Neural cell (in vitro differentiated cells): ENCODE measurements around the gene KCNK6. TPM values are rescaled to one million over a fixed set of nuclear protein-coding genes. Genes with fewer than 3 reads are reported as not detected.

Source experiments
- H2AFZ ChIP-seq: fragments of 200-600, 300-800 bp; sonication (generic), shearing (Covaris generic); 2 replicates; pipeline ENCODE4 v1.6.0; 2014; ENCODE audit warnings: low read depth, mild to moderate bottlenecking, antibody characterized with exemption, low read length, moderate library complexity
- H3F3A ChIP-seq: fragments of 200-600 bp; shearing (Covaris generic); 2 replicates; pipeline ENCODE4 v1.6.1; 2016; ENCODE audit warnings: mild to moderate bottlenecking, moderate library complexity, mixed read lengths, antibody characterized with exemption, low read length; ENCODE audit not compliant: insufficient read depth, poor library complexity, severe bottlenecking
- H3K27ac ChIP-seq: fragments of 200-600, 300-800 bp; sonication (generic), shearing (Covaris generic); 2 replicates; pipeline ENCODE4 v1.5.1; 2014; ENCODE audit warnings: mild to moderate bottlenecking, low read length, moderate library complexity
- H3K27me3 ChIP-seq: fragments of 300-800, 200-600 bp; sonication (generic), shearing (Covaris generic); 2 replicates; pipeline ENCODE4 v1.6.0; 2014; ENCODE audit warnings: mild to moderate bottlenecking, low read depth, low read length, moderate library complexity; ENCODE audit not compliant: insufficient read depth
- H3K36me3 ChIP-seq: fragments of 300-800, 200-600 bp; sonication (generic), shearing (Covaris generic); 2 replicates; pipeline ENCODE4 v1.5.1; 2014; ENCODE audit warnings: mild to moderate bottlenecking, antibody characterized with exemption, low read length, moderate library complexity; ENCODE audit not compliant: insufficient read depth
- H3K4me2 ChIP-seq: fragments of 300-800, 200-600 bp; sonication (generic), shearing (Covaris generic); 2 replicates; pipeline ENCODE4 v1.6.0; 2014; ENCODE audit warnings: mild to moderate bottlenecking, low read length
- H3K4me3 ChIP-seq: fragments of 300-800, 200-600 bp; sonication (generic), shearing (Covaris generic); 2 replicates; pipeline ENCODE4 v1.5.1; 2014; ENCODE audit warnings: mild to moderate bottlenecking, low read length, moderate library complexity
- H3K79me2 ChIP-seq: fragments of 200-600 bp; shearing (Covaris generic); replicated peaks from 2 replicates; pipeline ENCODE4 v1.6.0; 2014; ENCODE audit warnings: mild to moderate bottlenecking, low read length, moderate library complexity; ENCODE audit not compliant: insufficient read depth
- H3K9ac ChIP-seq: fragments of 300-800, 200-600 bp; sonication (generic), shearing (Covaris generic); 2 replicates; pipeline ENCODE4 v1.6.1; 2016; ENCODE audit warnings: mild to moderate bottlenecking, low read length, mixed read lengths
- H3K9me2 ChIP-seq: fragments of 200-600 bp; shearing (Covaris generic); 2 replicates; pipeline ENCODE4 v1.6.1; 2016; ENCODE audit warnings: mild to moderate bottlenecking, low read length, mixed read lengths; ENCODE audit not compliant: insufficient read depth
- H3K9me3 ChIP-seq: fragments of 200-600, 300-800 bp; sonication (generic), shearing (Covaris generic); 2 replicates; pipeline ENCODE4 v1.6.1; 2016; ENCODE audit warnings: mild to moderate bottlenecking, mixed run types, low read length, moderate library complexity, mixed read lengths
- H4K20me1 ChIP-seq: fragments of 200-600 bp; shearing (Covaris generic); 2 replicates; pipeline ENCODE4 v1.6.1; 2016; ENCODE audit warnings: mild to moderate bottlenecking, mixed run types; ENCODE audit not compliant: insufficient read depth
- EP300 ChIP-seq: fragments of 450-650 bp; conservative IDR thresholded peaks from 2 replicates; pipeline ENCODE4 v1.6.1; 2014; ENCODE audit warnings: antibody characterized with exemption, mild to moderate bottlenecking, moderate library complexity; ENCODE audit not compliant: poor library complexity, severe bottlenecking
- MXI1 ChIP-seq: fragments of 450-650 bp; conservative IDR thresholded peaks from 2 replicates; pipeline ENCODE4 v1.6.1; 2014; ENCODE audit warnings: antibody characterized with exemption, mild to moderate bottlenecking; ENCODE audit not compliant: poor library complexity, severe bottlenecking
- REST ChIP-seq: IDR thresholded peaks from 2 replicates; pipeline ENCODE4 v1.6.1; 2012; ENCODE audit warnings: borderline replicate concordance
- SMC3 ChIP-seq: fragments of 450-650 bp; conservative IDR thresholded peaks from 2 replicates; pipeline ENCODE4 v1.6.1; 2014; ENCODE audit warnings: antibody characterized with exemption, mild to moderate bottlenecking, moderate library complexity; ENCODE audit not compliant: poor library complexity
- TAF1 ChIP-seq: IDR thresholded peaks from 2 replicates; pipeline ENCODE4 v1.6.1; 2012; ENCODE audit warnings: low read depth
- polyA minus RNA-seq: library from RNA; depleted of rRNA, polyadenylated mRNA; stranded (reverse); fragments of >200 nt; gene quantifications from 2 replicates; pipeline ENCODE4 v1.2.3, GENCODE V29; 2014
- polyA plus RNA-seq: library from polyadenylated mRNA; depleted of rRNA; stranded (reverse); fragments of >200 nt; gene quantifications from 2 replicates; pipeline ENCODE4 v1.2.3, GENCODE V29; 2014

The KCNK6 gene
- not detected in 2 replicates for polyA plus RNA-seq
- polyA minus RNA-seq: not detected in 2 replicates

GRCh38 chr19:38319421-38320258, at the start of gene KCNK6:
KCNK6 (plus strand) TSS chr19:38319845; CDS start chr19:38319951, 106 bp downstream.
- Histone ChIP-seq H3K9ac (peak within 1 kb of the TSS; percentile 41), H3K9me3 (no peaks in the 10 kb centered on the region), H3K9me2 (no peaks in the 10 kb centered on the region), H3K4me3 (peak within 1 kb of the TSS; percentile 65), H3K79me2 (no peaks in the 10 kb centered on the region), H3F3A (no peaks in the 10 kb centered on the region), H3K27me3 (peaks cover 34% of the 10 kb centered on the region), H3K36me3 (no peaks in the 10 kb centered on the region), H3K4me2 (no peak within 1 kb of the TSS), H2AFZ (no peak within 1 kb of the TSS), H3K27ac (no peak within 1 kb of the TSS), H4K20me1 (no peaks in the 10 kb centered on the region)
- peak; percentile 25 for TF ChIP-seq SMC3
- TF ChIP-seq MXI1: no peak
- TF ChIP-seq EP300: no peak

- Histone ChIP-seq H4K20me1 (no peaks in the 10 kb centered on the region), H3K27ac (no peak overlapping the region)
Observed at GRCh38 chr19:38270587-38271167, 49.0 kb upstream of the KCNK6 start.

More at GRCh38 chr19:38270587-38271167, 49.0 kb upstream of the KCNK6 start:
- no peaks in the 10 kb centered on the region for H3K79me2 ChIP-seq
- TF ChIP-seq TAF1: no peak
- no peak for TF ChIP-seq EP300
- no peak for TF ChIP-seq REST
- H3K4me2 ChIP-seq: no peak overlapping the region
- no peaks in the 10 kb centered on the region for H3F3A ChIP-seq
- H2AFZ ChIP-seq: no peak overlapping the region
- H3K36me3 ChIP-seq: no peaks in the 10 kb centered on the region
- H3K4me3 ChIP-seq: no peak overlapping the region
- H3K9me3 ChIP-seq: no peaks in the 10 kb centered on the region
- H3K9me2 ChIP-seq: no peaks in the 10 kb centered on the region
- H3K9ac ChIP-seq: no peak overlapping the region
- H3K27me3 ChIP-seq: no peaks in the 10 kb centered on the region
